Measurements from ENCODE around the gene LCLAT1.

DNA sequence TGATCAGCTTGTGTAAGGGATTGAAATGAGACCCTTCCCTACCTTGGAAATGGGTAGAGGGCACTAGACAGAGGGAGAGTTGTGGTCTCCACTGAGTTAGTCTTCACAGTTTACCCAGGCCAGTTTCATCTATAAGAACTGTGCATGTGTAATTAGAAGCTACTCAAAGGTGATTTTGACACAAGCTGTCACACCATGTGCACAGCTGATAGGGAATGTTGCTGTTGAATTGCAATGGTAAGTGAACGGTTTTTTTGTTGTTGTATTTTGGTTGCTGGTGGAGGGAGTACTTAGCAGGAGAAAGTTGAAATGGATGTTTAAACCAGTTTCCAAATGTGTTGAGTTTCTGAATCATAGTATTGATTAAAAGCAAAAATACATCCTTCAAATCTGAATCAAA lies 168.9 kb downstream of the LCLAT1 start:
- TF ChIP-seq, protein P1, sequence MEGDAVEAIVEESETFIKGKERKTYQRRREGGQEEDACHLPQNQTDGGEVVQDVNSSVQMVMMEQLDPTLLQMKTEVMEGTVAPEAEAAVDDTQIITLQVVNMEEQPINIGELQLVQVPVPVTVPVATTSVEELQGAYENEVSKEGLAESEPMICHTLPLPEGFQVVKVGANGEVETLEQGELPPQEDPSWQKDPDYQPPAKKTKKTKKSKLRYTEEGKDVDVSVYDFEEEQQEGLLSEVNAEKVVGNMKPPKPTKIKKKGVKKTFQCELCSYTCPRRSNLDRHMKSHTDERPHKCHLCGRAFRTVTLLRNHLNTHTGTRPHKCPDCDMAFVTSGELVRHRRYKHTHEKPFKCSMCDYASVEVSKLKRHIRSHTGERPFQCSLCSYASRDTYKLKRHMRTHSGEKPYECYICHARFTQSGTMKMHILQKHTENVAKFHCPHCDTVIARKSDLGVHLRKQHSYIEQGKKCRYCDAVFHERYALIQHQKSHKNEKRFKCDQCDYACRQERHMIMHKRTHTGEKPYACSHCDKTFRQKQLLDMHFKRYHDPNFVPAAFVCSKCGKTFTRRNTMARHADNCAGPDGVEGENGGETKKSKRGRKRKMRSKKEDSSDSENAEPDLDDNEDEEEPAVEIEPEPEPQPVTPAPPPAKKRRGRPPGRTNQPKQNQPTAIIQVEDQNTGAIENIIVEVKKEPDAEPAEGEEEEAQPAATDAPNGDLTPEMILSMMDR (conservative IDR thresholded peaks at IDR 0.05; ENCODE audit: low read length), result no peak
- no peak for TF ChIP-seq EZH2phosphoT487 (IDR thresholded peaks at IDR 0.05; ENCODE audit: borderline replicate concordance, low read depth, low read length)

All from OCI-LY7 (cell line).